Testis (tissue), 3 donors: Measurements from ENCODE around the gene EPSTI1. TPM values are rescaled to one million over a fixed set of nuclear protein-coding genes. Genes with fewer than 3 reads are reported as not detected.

Experiments used
- DNase-seq: peaks from one replicate; pipeline ENCODE4 v3.0.0-alpha.2; 2019
- H3K27ac ChIP-seq, 2 donors: fragments of 200-600 bp; sonication (generic); one replicate each; pipeline ENCODE4 v1.5.1; 2019
- H3K27me3 ChIP-seq: fragments of 200-600 bp; sonication (generic); one replicate; pipeline ENCODE4 v1.5.1; 2019
- H3K36me3 ChIP-seq: fragments of 200-600 bp; sonication (generic); one replicate; pipeline ENCODE4 v1.5.1; 2017; ENCODE audit warnings: low read depth; ENCODE audit errors: missing control alignments
- H3K4me1 ChIP-seq: fragments of 200-600 bp; sonication (generic); one replicate; pipeline ENCODE4 v1.5.1; 2019
- H3K4me3 ChIP-seq, 2 donors: fragments of 200-600 bp; sonication (generic); one replicate each; pipeline ENCODE4 v1.5.1; 2017 to 2019
- H3K9me3 ChIP-seq: fragments of 200-600 bp; sonication (generic); one replicate; pipeline ENCODE4 v1.5.1; 2017
- CTCF ChIP-seq, 3 experiments: fragments of 450-650 bp in 2 of 3; fragments of 200-600 bp in 1 of 3; sonication (generic) in 1 of 3; IDR thresholded peaks; one replicate each; pipeline ENCODE4 v1.5.1; 2016 to 2019; ENCODE audit warnings: antibody characterized with exemption in 3 of 3, mild to moderate bottlenecking in 2 of 3, moderate library complexity in 1 of 3
- POLR2A ChIP-seq: fragments of 450-650 bp; IDR thresholded peaks from one replicate; pipeline ENCODE4 v1.6.1; 2017; ENCODE audit warnings: antibody characterized with exemption, mild to moderate bottlenecking, moderate library complexity
- WGBS, 2 donors: methylation state at CpG; one replicate each; pipeline ENCODE4 v1.1.5; 2018; 5-methylcytosine and 5-hydroxymethylcytosine counted together
- intact Hi-C: fragments of 100-400 bp; cut with DNase I; formaldehyde crosslinking; loops from one replicate; pipeline ENCODE4 v1.15.1; 2023; ENCODE audit warnings: low total_unique reads
- polyA plus RNA-seq: library from polyadenylated mRNA; stranded (reverse); fragments of 350-450 nt; fragmentation: Illumina TruSeq; extraction: RNeasy Lipid Tissue Mini Kit (QIAGEN cat#74804); gene quantifications from one replicate; pipeline ENCODE4 v1.2.3, GENCODE V29; 2014; ENCODE audit warnings: low read depth, low replicate concordance; ENCODE audit not compliant: insufficient read depth
- total RNA-seq, 2 donors: library from RNA; depleted of rRNA; stranded (reverse); fragments of >200 nt; gene quantifications; one replicate each; pipeline ENCODE4 v1.2.3, GENCODE V29; 2016

EPSTI1 gene
- total and polyA plus RNA-seq, 3 donors from 2014 or later, result 9.6 to 12.5 (median 11.4) TPM

GRCh38 chr13:43036351-43037250 is 44.6 kb upstream of the EPSTI1 start:
- Histone ChIP-seq H3K4me3 (no peak overlapping the region), H3K4me1 (peaks cover 3% of the 10 kb centered on the region), H3K27me3 (no peaks in the 10 kb centered on the region), H3K9me3 (no peaks in the 10 kb centered on the region), H3K27ac (no peak overlapping the region), H3K36me3 (no peaks in the 10 kb centered on the region)
- no peak for TF ChIP-seq POLR2A
- no peak for TF ChIP-seq CTCF (IDR thresholded peaks at IDR 0.05)
- 38 to 42% methylated on average over 6 to 14 of the region's 14 CpGs for WGBS, 2 donors
- intact Hi-C loops, result no loop called here
- peak; percentile 80 for DNase-seq

GRCh38 chr13:43033038-43033437 is 41.0 kb upstream of the EPSTI1 start:
- Histone ChIP-seq H3K9me3 (no peaks in the 10 kb centered on the region), H3K27me3 (no peaks in the 10 kb centered on the region), H3K27ac (no peak overlapping the region), H3K4me1 (peaks cover 3% of the 10 kb centered on the region), H3K4me3 (no peak overlapping the region), H3K36me3 (no peaks in the 10 kb centered on the region)
- 97 to 100% methylated on average over 3 of the region's 3 CpGs for WGBS, 2 donors
- intact Hi-C loops, result no loop called here
- DNase-seq, result no peak
- no peak for TF ChIP-seq POLR2A
- TF ChIP-seq CTCF (IDR thresholded peaks at IDR 0.05), result no peak

DNA sequence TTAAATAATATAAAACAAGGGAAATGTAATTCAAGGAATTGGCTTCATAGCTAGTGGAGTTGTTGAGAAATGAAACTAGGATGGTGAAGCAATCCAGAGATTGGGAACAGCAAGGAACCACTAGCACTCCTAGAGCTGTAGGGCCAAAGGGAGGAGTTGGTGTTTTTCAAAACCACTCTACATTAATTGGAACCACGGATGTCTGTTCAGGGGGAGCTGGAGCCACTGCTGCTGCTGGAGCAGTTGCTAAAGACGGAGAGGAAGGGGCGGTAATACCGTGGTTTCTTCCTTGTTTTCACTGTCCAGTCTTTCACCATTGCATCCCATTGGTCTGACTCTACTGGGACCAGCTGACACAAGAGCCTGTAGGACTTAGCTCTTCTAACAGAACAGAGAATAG is 39.8 kb upstream of the EPSTI1 start:
- Histone ChIP-seq H3K9me3 (no peaks in the 10 kb centered on the region), H3K4me3 (no peak overlapping the region), H3K27ac (no peak overlapping the region), H3K4me1 (peaks cover 3% of the 10 kb centered on the region), H3K36me3 (no peaks in the 10 kb centered on the region), H3K27me3 (no peaks in the 10 kb centered on the region)
- 84 to 87% methylated on average over 4 of the region's 4 CpGs for WGBS, 2 donors
- DNase-seq, result no peak
- intact Hi-C loops, result no loop called here
- no peak for TF ChIP-seq POLR2A
- TF ChIP-seq CTCF (IDR thresholded peaks at IDR 0.05), result no peak

DNA sequence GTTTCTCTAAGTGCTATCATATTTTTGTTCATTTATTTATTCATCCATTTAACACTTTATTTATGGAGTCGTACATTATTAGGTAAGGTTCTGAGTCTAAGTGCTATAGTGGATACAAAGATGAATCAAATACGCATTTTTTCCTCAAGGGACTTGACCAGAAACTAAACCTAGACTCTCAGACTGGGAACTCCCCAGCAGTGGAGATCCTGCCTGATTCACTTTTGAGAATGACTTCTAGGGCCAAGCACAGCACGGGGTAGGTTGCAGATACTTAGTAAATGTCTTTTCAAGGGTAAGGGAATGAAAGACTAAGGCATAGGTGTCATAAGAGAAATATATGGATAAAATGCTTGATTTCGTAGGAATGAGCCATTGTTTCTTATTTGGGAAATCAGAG is 38.5 kb upstream of the EPSTI1 start:
- intact Hi-C loops, result no loop called here

More for the DNA sequence above, 38.5 kb upstream of the EPSTI1 start:
- Histone ChIP-seq H3K9me3 (no peaks in the 10 kb centered on the region), H3K36me3 (no peaks in the 10 kb centered on the region), H3K4me3 (no peak overlapping the region), H3K27ac (no peak overlapping the region), H3K27me3 (no peaks in the 10 kb centered on the region), H3K4me1 (no peaks in the 10 kb centered on the region)
- WGBS, 2 donors, result 81 to 92% methylated on average over 4 of the region's 4 CpGs
- TF ChIP-seq CTCF (IDR thresholded peaks at IDR 0.05) (no peak), POLR2A (no peak)
- DNase-seq, result no peak
